Heart right ventricle (tissue), 16 donors: ENCODE data around the gene DIP2C. TPM values are rescaled to one million over a fixed set of nuclear protein-coding genes. Genes with fewer than 3 reads are reported as not detected.

Experiments used
- ATAC-seq, 8 donors: fragments of 200-7000 bp; cut with Tn5 transposase; one replicate each; pipeline ENCODE4 v1.9.1; 2020; ENCODE audit warnings: mild to moderate bottlenecking in 8 of 8, moderate library complexity in 8 of 8, moderate number of reproducible peaks in 1 of 8
- DNase-seq, 2 donors: peaks; one replicate each; pipeline ENCODE4 v3.0.0-alpha.2; 2020
- H3K27ac ChIP-seq, 10 donors: fragments of 200-600 bp; sonication (generic) in 2 of 10; one replicate each; pipeline versions ENCODE4 v1.5.0 to v1.8.0; 2020 to 2022; ENCODE audit warnings: mild to moderate bottlenecking in 3 of 10
- H3K27me3 ChIP-seq, 7 donors: fragments of 200-600 bp; one replicate each; pipeline ENCODE4 v1.8.0; 2021 to 2022; ENCODE audit warnings: mild to moderate bottlenecking in 2 of 7
- H3K36me3 ChIP-seq, 9 donors: fragments of 200-600 bp; sonication (generic) in 1 of 9; one replicate each; pipeline versions ENCODE4 v1.5.0 to v1.8.0; 2020 to 2022; ENCODE audit warnings: mild to moderate bottlenecking in 2 of 9
- H3K4me1 ChIP-seq, 9 donors: fragments of 200-600 bp; sonication (generic) in 1 of 9; one replicate each; pipeline versions ENCODE4 v1.5.0 to v1.8.0; 2020 to 2022; ENCODE audit warnings: mild to moderate bottlenecking in 4 of 9
- H3K4me3 ChIP-seq, 10 donors: fragments of 200-600 bp; sonication (generic) in 2 of 10; one replicate each; pipeline versions ENCODE4 v1.5.0 to v1.8.0; 2020 to 2022; ENCODE audit warnings: mild to moderate bottlenecking in 7 of 10, moderate library complexity in 2 of 10
- H3K9me3 ChIP-seq, 11 donors: fragments of 200-600 bp in 10 of 11; sonication (generic) in 2 of 11; one replicate each; pipeline versions ENCODE4 v1.5.0 to v1.8.0; 2013 to 2022; ENCODE audit warnings: mild to moderate bottlenecking in 2 of 11, control low read depth in 1 of 11, moderate library complexity in 1 of 11
- CTCF ChIP-seq, 9 donors: fragments of 200-600 bp; sonication (generic) in 2 of 9; IDR thresholded peaks; one replicate each; pipeline versions ENCODE4 v1.5.0 to v1.8.0; 2021 to 2022; ENCODE audit warnings: antibody characterized with exemption in 9 of 9, mild to moderate bottlenecking in 5 of 9, moderate library complexity in 1 of 9
- WGBS, 2 donors: extraction: QIAGEN DNeasy Blood & Tissue Kit; methylation state at CpG; one replicate each; pipeline ENCODE4 v1.1.7; 2013; ENCODE audit warnings: inconsistent platforms in 1 of 2; 5-methylcytosine and 5-hydroxymethylcytosine counted together
- intact Hi-C, 10 donors: fragments of 100-400 bp; cut with DNase I; formaldehyde crosslinking; loops; one replicate each; pipeline versions ENCODE4 v1.11.1 to v1.14.2; 2022
- polyA plus RNA-seq, 2 donors: library from polyadenylated mRNA; stranded (reverse); fragments of 200-250 nt; gene quantifications; one replicate each; pipeline ENCODE4 v1.2.3, GENCODE V29; 2013
- total RNA-seq, 10 donors: library from RNA; stranded (reverse); fragmentation: NEBNext Ultra II Directional in 3 of 10; extraction: Animal tissue kit (Norgen Biotek cat#: 25700) in 3 of 10; gene quantifications; one replicate each; pipeline versions ENCODE4 v1.2.1 to v1.2.4, GENCODE V29; 2021 to 2023
- donor health status: Arrhythmogenic right ventricular cardiomyopathy.
- donor health status: ischemic (EF 13 %, LVEDD 7.1; RV severe dilation, severe dysfunction).
- donor health status: healthy with polysubstance abuse.
- donor health status: DM: no; HTN: yes; CAD: no.
- donor health status: DM: no; HTN: no; CAD: no.
- donor health status: ischemic (EF 25% LVEDD 6.9; RV normal size, moderate dysfunction).
- donor health status: ischemic (EF 25% LVEDD 5.7; RV mildly dilated, moderate dysfunction).
- donor health status: healthy.
- donor health status: DM: yes; HTN: yes; CAD: no.
- donor health status: Ischemic cardiomyopathy.
- donor health status: ischemic (EF 35%, LVEDD 5.7; RV mildly dilated, moderate dysfunction).
- donor health status: nonischemic (EF 11% LVEDD 7.7; RV severe dilation, severe dysfunction).
- donor health status: DM: yes; HTN: yes; CAD: no.
- donor health status: PGD.
- donor health status: ischemic (EF 29% LVEDD 5.4; RV normal size, mild dysfunction).
- donor health status: nonischemic (EF 23%, LVEDD 6.1; RV moderate dilation, normal function).

DIP2C gene
- total and polyA plus RNA-seq, 12 donors, result 7.1 to 48.2 (median 33.7) TPM

GRCh38 chr10:418894-419293 lies 270.6 kb downstream of the DIP2C start:
- Histone ChIP-seq H3K27ac (no peak overlapping the region), H3K36me3 (peaks cover 0 to 80% (median 23%) of the 10 kb centered on the region in 9 donors), H3K27me3 (no peaks in the 10 kb centered on the region), H3K4me1 (no peaks in the 10 kb centered on the region), H3K9me3 (no peaks in the 10 kb centered on the region), H3K4me3 (no peak overlapping the region)
- ATAC-seq (no peak), DNase-seq (no peak)
- no peak for TF ChIP-seq CTCF (IDR thresholded peaks at IDR 0.05)
- WGBS, 2 donors, result 95 to 97% methylated on average over 19 of the region's 19 CpGs
- intact Hi-C loops, result no loop called here

GRCh38 chr10:418226-418625 lies 271.2 kb downstream of the DIP2C start:
- ATAC-seq (no peak), DNase-seq (no peak)
- Histone ChIP-seq H3K36me3 (peaks cover 0 to 87% (median 28%) of the 10 kb centered on the region in 9 donors), H3K9me3 (no peaks in the 10 kb centered on the region), H3K4me1 (no peaks in the 10 kb centered on the region), H3K4me3 (no peak overlapping the region), H3K27me3 (no peaks in the 10 kb centered on the region), H3K27ac (no peak overlapping the region)
- intact Hi-C loops, result no loop called here
- WGBS, 2 donors, result 88 to 90% methylated on average over 14 to 15 of the region's 15 CpGs
- TF ChIP-seq CTCF (IDR thresholded peaks at IDR 0.05), result no peak

- Histone ChIP-seq H3K27me3 (no peaks in the 10 kb centered on the region), H3K9me3 (no peaks in the 10 kb centered on the region), H3K4me3 (no peak overlapping the region), H3K27ac (no peak overlapping the region), H3K36me3 (peaks cover 0 to 90% (median 20%) of the 10 kb centered on the region in 9 donors), H3K4me1 (peaks cover 0 to under 1% (median 0%) of the 10 kb centered on the region in 9 donors)
- WGBS, 2 donors, result 84 to 89% methylated on average over 13 of the region's 13 CpGs
- ATAC-seq (no peak), DNase-seq (no peak)
- no peak for TF ChIP-seq CTCF (IDR thresholded peaks at IDR 0.05)
- intact Hi-C loops, result no loop called here
These were observed 273.4 kb downstream of the DIP2C start for GRCh38 chr10:416091-416515.

GRCh38 chr10:413662-414071 lies 275.8 kb downstream of the DIP2C start:
- no peak for ATAC-seq
- WGBS, 2 donors, result 84 to 85% methylated on average over 26 of the region's 26 CpGs

More at GRCh38 chr10:413662-414071, 275.8 kb downstream of the DIP2C start:
- Histone ChIP-seq H3K27ac (no peak overlapping the region), H3K36me3 (peaks cover 0 to 77% (median 13%) of the 10 kb centered on the region in 9 donors), H3K4me3 (no peak overlapping the region), H3K9me3 (no peaks in the 10 kb centered on the region), H3K27me3 (no peaks in the 10 kb centered on the region), H3K4me1 (peaks cover 0 to 16% (median 0%) of the 10 kb centered on the region in 9 donors)
- TF ChIP-seq CTCF (IDR thresholded peaks at IDR 0.05), result no peak
- DNase-seq, result no peak
- intact Hi-C loops, result no loop called here
